Neutrophil (primary cell): ENCODE data around the gene IFT57.

Source experiments
- H3K27ac ChIP-seq: fragments of 200-600 bp; sonication (generic); 2 replicates; pipeline ENCODE4 v1.5.1; 2016; ENCODE audit warnings: mild to moderate bottlenecking, moderate library complexity
- H3K27me3 ChIP-seq: fragments of 200-600 bp; sonication (generic); 2 replicates; pipeline ENCODE4 v1.6.0; 2016; ENCODE audit warnings: mild to moderate bottlenecking
- H3K36me3 ChIP-seq: fragments of 200-600 bp; sonication (generic); 2 replicates; pipeline ENCODE4 v1.5.1; 2017
- H3K4me1 ChIP-seq, 2 experiments: fragments of 200-600 bp in 1 of 2; sonication (generic) in 1 of 2; 1 replicate in 1 of 2; 2 replicates in 1 of 2; pipeline versions ENCODE4 v1.5.1 to v1.6.1; 2013 to 2016; ENCODE audit warnings: low read depth in 1 of 2, low read length in 1 of 2, mild to moderate bottlenecking in 1 of 2, moderate library complexity in 1 of 2; ENCODE audit not compliant: control insufficient read depth in 1 of 2, insufficient read depth in 1 of 2
- H3K4me3 ChIP-seq, 2 experiments: fragments of 200-600 bp in 1 of 2; sonication (generic) in 1 of 2; 1 replicate in 1 of 2; 2 replicates in 1 of 2; pipeline ENCODE4 v1.5.1; 2013 to 2016; ENCODE audit warnings: low read depth in 1 of 2, low read length in 1 of 2, mild to moderate bottlenecking in 1 of 2, moderate library complexity in 1 of 2
- H3K9me3 ChIP-seq: fragments of 200-600 bp; sonication (generic); 2 replicates; pipeline ENCODE4 v1.5.1; 2016
- CTCF ChIP-seq: fragments of 200-600 bp; sonication (generic); IDR thresholded peaks from 2 replicates; pipeline ENCODE4 v1.5.1; 2016; ENCODE audit warnings: antibody characterized with exemption

The IFT57 gene

GRCh38 chr3:108184824-108185223 lies 37.4 kb downstream of the IFT57 start:
- no peak overlapping the region for H3K27ac ChIP-seq
- no peaks in the 10 kb centered on the region for H3K27me3 ChIP-seq
- peaks cover 0 to 5% of the 10 kb centered on the region in 2 experiments for H3K4me1 ChIP-seq
- H3K9me3 ChIP-seq, result no peaks in the 10 kb centered on the region
- peaks cover 8% of the 10 kb centered on the region for H3K36me3 ChIP-seq
- no peak overlapping the region for H3K4me3 ChIP-seq
- TF ChIP-seq CTCF, result no peak

DNA sequence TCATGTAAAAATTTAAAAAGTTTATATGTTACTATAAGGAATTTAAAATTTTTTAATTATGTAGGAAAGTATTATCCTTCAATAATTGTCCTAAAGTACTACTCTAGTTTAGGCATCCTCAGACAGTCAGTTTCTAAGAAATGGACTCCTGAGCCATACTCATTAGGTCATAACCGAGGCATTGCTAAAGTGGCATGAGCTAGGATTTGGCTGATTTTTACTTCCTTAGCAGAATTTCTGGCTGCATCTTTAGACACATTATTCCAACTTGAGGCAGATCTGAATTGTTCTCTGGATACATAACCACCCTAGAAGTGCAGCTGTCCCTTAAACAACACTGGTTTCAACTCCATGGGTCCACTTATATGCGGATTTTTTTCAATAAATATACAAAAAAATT lies 38.3 kb downstream of the IFT57 start:
- no peak for TF ChIP-seq CTCF
- peaks cover 0 to 5% of the 10 kb centered on the region in 2 experiments for H3K4me1 ChIP-seq

DNA sequence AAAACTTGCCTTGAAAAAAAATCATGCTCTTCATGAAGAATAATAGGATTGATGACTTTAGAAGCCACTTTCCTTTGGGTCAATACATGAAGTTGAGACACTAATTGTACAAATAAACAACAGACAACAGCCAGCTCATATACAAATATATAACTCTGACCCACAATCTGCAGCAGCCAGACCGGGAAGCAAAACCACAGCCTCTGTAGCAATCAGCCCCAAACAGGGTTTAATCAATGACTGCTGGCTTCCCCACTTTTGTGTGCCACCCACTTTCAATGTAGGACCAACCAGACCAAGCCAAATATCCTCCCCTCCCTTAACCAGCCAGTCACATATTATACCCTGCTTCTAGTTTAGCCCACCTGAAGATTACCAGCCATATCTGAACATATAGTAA lies 39.0 kb downstream of the IFT57 start:
- TF ChIP-seq CTCF, result no peak
- Histone ChIP-seq H3K9me3 (no peaks in the 10 kb centered on the region), H3K36me3 (no peaks in the 10 kb centered on the region), H3K27ac (no peak overlapping the region), H3K4me3 (no peak overlapping the region), H3K4me1 (peaks cover 0 to 5% of the 10 kb centered on the region in 2 experiments), H3K27me3 (no peaks in the 10 kb centered on the region)

More for the DNA sequence above, 38.3 kb downstream of the IFT57 start:
- Histone ChIP-seq H3K9me3 (no peaks in the 10 kb centered on the region), H3K4me3 (no peak overlapping the region), H3K36me3 (no peaks in the 10 kb centered on the region), H3K27me3 (no peaks in the 10 kb centered on the region), H3K27ac (no peak overlapping the region)

DNA sequence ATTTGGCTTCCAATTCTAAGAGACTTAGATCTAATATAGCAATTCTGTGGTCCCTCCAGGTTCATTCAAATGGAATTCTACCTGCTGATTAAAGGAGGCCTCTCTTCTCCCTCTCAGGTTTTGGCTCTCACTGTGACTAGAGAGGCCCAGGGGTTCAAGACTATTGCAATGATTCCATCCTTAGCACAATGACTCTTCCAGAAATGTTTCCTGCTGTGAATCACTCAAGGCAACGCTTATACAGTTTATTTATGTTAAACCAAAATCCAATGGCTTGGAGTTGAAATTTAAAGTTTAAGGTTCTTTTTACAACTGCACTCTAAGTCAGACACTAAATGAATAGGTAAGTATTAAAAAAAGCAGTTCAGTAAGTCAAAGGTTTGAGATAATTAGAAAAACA lies 39.9 kb downstream of the IFT57 start:
- no peaks in the 10 kb centered on the region for H3K36me3 ChIP-seq
- peaks cover 0 to 5% of the 10 kb centered on the region in 2 experiments for H3K4me1 ChIP-seq
- no peak for TF ChIP-seq CTCF
- H3K27ac ChIP-seq, result no peak overlapping the region
- H3K4me3 ChIP-seq, result no peak overlapping the region
- no peaks in the 10 kb centered on the region for H3K27me3 ChIP-seq
- no peaks in the 10 kb centered on the region for H3K9me3 ChIP-seq

DNA sequence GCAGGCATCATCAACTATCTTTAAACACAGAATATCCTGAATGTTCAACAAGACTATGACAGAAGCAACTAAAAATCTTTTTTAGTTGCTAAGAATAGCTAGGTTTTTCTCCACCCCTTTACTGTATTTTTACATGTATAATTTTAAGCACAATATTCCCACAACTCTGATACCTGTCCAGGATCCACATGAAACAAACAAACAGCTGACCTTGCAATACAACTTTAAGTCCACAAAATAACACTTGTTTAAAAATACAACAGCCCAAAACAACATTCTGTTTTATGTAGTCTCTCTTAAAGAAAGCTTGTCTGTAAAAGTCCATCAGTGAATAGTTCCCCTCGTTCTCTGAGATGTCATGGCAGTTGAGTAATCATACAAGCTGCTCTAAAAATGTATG lies 41.1 kb downstream of the IFT57 start:
- Histone ChIP-seq H3K36me3 (no peaks in the 10 kb centered on the region), H3K4me3 (no peak overlapping the region), H3K9me3 (no peaks in the 10 kb centered on the region), H3K27me3 (no peaks in the 10 kb centered on the region), H3K27ac (no peak overlapping the region), H3K4me1 (peaks cover 0 to 5% of the 10 kb centered on the region in 2 experiments)
- TF ChIP-seq CTCF, result no peak

GRCh38 chr3:108180194-108180593 lies 42.0 kb downstream of the IFT57 start:
- Histone ChIP-seq H3K27me3 (no peaks in the 10 kb centered on the region), H3K27ac (no peak overlapping the region), H3K4me3 (no peak overlapping the region), H3K9me3 (no peaks in the 10 kb centered on the region), H3K36me3 (no peaks in the 10 kb centered on the region), H3K4me1 (peaks cover 0 to 5% of the 10 kb centered on the region in 2 experiments)
- TF ChIP-seq CTCF, result no peak
